Heart left ventricle (tissue), 13 donors: ENCODE results near the gene NMNAT3.

Source experiments
- POLR2A ChIP-seq, 2 donors: fragments of 450-650 bp; IDR thresholded peaks; one replicate each; pipeline ENCODE4 v1.6.1; 2017; ENCODE audit warnings: antibody characterized with exemption in 2 of 2, mild to moderate bottlenecking in 2 of 2, moderate library complexity in 2 of 2
- TF ChIP-seq, protein P1 (sequence below), 12 donors: fragments of 200-600 bp; sonication (generic) in 4 of 12; IDR thresholded peaks; one replicate each; pipeline versions ENCODE4 v1.5.0 to v1.8.0; 2018 to 2022; ENCODE audit warnings: antibody characterized with exemption in 12 of 12, mild to moderate bottlenecking in 5 of 12
- donor health status: ischemic (EF 13 %, LVEDD 7.1; RV severe dilation, severe dysfunction).
- donor health status: DM: no; HTN: yes; CAD: no.
- donor health status: DM: no; HTN: no; CAD: no.
- donor health status: ischemic (EF 25% LVEDD 6.9; RV normal size, moderate dysfunction).
- donor health status: ischemic (EF 25% LVEDD 5.7; RV mildly dilated, moderate dysfunction).
- donor health status: ischemic (EF 35%, LVEDD 5.7; RV mildly dilated, moderate dysfunction).
- donor health status: nonischemic (EF 11% LVEDD 7.7; RV severe dilation, severe dysfunction).
- donor health status: DM: yes; HTN: yes; CAD: no.
- donor health status: PGD.
- donor health status: ischemic (EF 29% LVEDD 5.4; RV normal size, mild dysfunction).
- donor health status: nonischemic (EF 23%, LVEDD 6.1; RV moderate dilation, normal function).

DNA sequence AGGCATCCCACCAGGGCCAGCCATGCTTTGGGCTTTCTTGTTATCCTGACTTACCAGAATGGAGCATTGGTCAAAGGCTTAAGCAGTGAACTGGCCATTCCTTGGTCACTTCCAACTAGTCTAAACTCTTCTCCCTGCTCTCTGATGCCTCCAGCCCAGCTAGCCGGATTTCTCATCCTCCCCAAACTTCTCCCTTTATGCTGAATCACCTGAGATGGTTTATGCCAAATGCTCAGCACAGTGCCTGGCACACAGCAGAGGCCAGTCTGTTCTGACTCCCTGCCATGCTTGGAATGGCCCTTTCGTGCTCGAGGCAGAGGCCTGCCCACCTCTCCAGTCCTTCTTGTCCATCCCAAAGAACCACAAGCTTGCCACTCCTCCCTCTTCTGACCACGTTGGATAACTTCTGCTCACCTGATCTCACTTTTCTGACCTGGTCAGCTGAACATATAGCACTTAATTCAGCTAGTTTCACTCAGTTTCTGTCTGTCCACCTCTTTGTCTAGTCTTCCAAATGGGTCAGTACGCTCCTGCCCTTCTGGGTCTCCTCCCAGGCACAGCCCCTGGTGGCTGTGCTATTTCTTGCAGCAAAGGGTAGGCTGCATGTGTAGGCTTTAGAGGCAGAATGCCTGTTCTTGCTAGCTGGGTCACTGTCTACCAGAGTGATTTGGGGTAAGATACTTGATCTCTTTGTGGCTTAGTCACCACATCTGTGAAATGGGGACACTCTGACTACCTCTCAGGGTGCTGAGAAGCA is 136.1 kb downstream of the NMNAT3 start:
- TF ChIP-seq, protein P1, sequence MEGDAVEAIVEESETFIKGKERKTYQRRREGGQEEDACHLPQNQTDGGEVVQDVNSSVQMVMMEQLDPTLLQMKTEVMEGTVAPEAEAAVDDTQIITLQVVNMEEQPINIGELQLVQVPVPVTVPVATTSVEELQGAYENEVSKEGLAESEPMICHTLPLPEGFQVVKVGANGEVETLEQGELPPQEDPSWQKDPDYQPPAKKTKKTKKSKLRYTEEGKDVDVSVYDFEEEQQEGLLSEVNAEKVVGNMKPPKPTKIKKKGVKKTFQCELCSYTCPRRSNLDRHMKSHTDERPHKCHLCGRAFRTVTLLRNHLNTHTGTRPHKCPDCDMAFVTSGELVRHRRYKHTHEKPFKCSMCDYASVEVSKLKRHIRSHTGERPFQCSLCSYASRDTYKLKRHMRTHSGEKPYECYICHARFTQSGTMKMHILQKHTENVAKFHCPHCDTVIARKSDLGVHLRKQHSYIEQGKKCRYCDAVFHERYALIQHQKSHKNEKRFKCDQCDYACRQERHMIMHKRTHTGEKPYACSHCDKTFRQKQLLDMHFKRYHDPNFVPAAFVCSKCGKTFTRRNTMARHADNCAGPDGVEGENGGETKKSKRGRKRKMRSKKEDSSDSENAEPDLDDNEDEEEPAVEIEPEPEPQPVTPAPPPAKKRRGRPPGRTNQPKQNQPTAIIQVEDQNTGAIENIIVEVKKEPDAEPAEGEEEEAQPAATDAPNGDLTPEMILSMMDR (IDR thresholded peaks at IDR 0.05), result no peak
- TF ChIP-seq POLR2A (IDR thresholded peaks at IDR 0.05), result no peak
